Measurements from ENCODE around the gene SEPTIN5.

Gene SEPTIN5

GRCh38 chr22:19760951-19761724 is 46.8 kb downstream of the SEPTIN5 start:
- no peak for DNase-seq (ENCODE audit: low spot score)

- DNase-seq (ENCODE audit: low spot score): no peak
Observed at GRCh38 chr22:19761725-19762567, 47.6 kb downstream of the SEPTIN5 start.

GRCh38 chr22:19762568-19763457 is 48.5 kb downstream of the SEPTIN5 start:
- no peak for DNase-seq (ENCODE audit: low spot score)

- DNase-seq (ENCODE audit: low spot score): no peak
Observed at GRCh38 chr22:19763458-19764298, 49.4 kb downstream of the SEPTIN5 start.

- no peak for DNase-seq (ENCODE audit: low spot score)
Observed at GRCh38 chr22:19764299-19764593, 49.9 kb downstream of the SEPTIN5 start.

GRCh38 chr22:19764636-19765476 is 50.6 kb downstream of the SEPTIN5 start:
- no peak for DNase-seq (ENCODE audit: low spot score)

- no peak for DNase-seq (ENCODE audit: low spot score)
Observed at GRCh38 chr22:19765477-19766239, 51.4 kb downstream of the SEPTIN5 start.

- no peak for DNase-seq (ENCODE audit: low spot score)
Observed at GRCh38 chr22:19766240-19766510, 51.9 kb downstream of the SEPTIN5 start.

GRCh38 chr22:19766511-19767426 is 52.5 kb downstream of the SEPTIN5 start:
- no peak for DNase-seq (ENCODE audit: low spot score)

GRCh38 chr22:19767427-19768341 is 53.4 kb downstream of the SEPTIN5 start:
- no peak for DNase-seq (ENCODE audit: low spot score)

- no peak for DNase-seq (ENCODE audit: low spot score)
Observed at GRCh38 chr22:19769393-19769715, 55.1 kb downstream of the SEPTIN5 start.

GRCh38 chr22:19770349-19771220 is 56.3 kb downstream of the SEPTIN5 start:
- no peak for DNase-seq (ENCODE audit: low spot score)

GRCh38 chr22:19772422-19772672 is 58.0 kb downstream of the SEPTIN5 start:
- no peak for DNase-seq (ENCODE audit: low spot score)

Measured in Ammon's horn (tissue), 1 donor.